Measurements from ENCODE around the gene AOAH.
"Not testable (repeated sequence)": the region's sequence is repeated elsewhere in the genome, so short reads cannot be mapped to it uniquely, and the experiment has no call there.

Gene AOAH

GRCh38 chr7:36469236-36469635 is 255.1 kb downstream of the AOAH start:
- Histone ChIP-seq H3K4me1 (ENCODE audit: control insufficient read depth, low read length) (no peaks in the 10 kb centered on the region), H3F3A (ENCODE audit: control insufficient read depth, insufficient read depth) (no peaks in the 10 kb centered on the region), H3K4me3 (ENCODE audit: low read length) (no peak overlapping the region), H3K9me3 (ENCODE audit: control insufficient read depth, insufficient read depth, low read length) (no peaks in the 10 kb centered on the region), H3K36me3 (ENCODE audit: control insufficient read depth, low read length) (no peaks in the 10 kb centered on the region), H3K27me3 (ENCODE audit: control insufficient read depth, low read length) (peaks cover 2% of the 10 kb centered on the region; the same call in 1 of the 2 replicates), H3K4me2 (ENCODE audit: low read length) (no peak overlapping the region), H3K9me2 (replicated peaks; ENCODE audit: control insufficient read depth, low read length) (no peaks in the 10 kb centered on the region), H3K27ac (ENCODE audit: low read depth, low read length) (no peak overlapping the region), H3K79me2 (ENCODE audit: control insufficient read depth, low read length) (no peaks in the 10 kb centered on the region), H4K20me1 (ENCODE audit: control insufficient read depth, insufficient read depth, low read depth, low read length) (no peaks in the 10 kb centered on the region)
- TF ChIP-seq CTCF (IDR thresholded peaks at IDR 0.05; ENCODE audit: low read depth, low read length, poor library complexity, severe bottlenecking), result no peak
- no peak for TF ChIP-seq EZH2phosphoT487 (IDR thresholded peaks at IDR 0.05; ENCODE audit: borderline replicate concordance, low read length)

GRCh38 chr7:36468370-36469101 is 255.8 kb downstream of the AOAH start:
- Histone ChIP-seq H3F3A (ENCODE audit: control insufficient read depth, insufficient read depth) (no peaks in the 10 kb centered on the region), H3K9me2 (replicated peaks; ENCODE audit: control insufficient read depth, low read length) (no peaks in the 10 kb centered on the region), H3K4me2 (ENCODE audit: low read length) (no peak overlapping the region), H3K27me3 (ENCODE audit: control insufficient read depth, low read length) (peaks cover 5% of the 10 kb centered on the region; the same call in 1 of the 2 replicates), H3K9me3 (ENCODE audit: control insufficient read depth, insufficient read depth, low read length) (no peaks in the 10 kb centered on the region), H3K36me3 (ENCODE audit: control insufficient read depth, low read length) (no peaks in the 10 kb centered on the region), H4K20me1 (ENCODE audit: control insufficient read depth, insufficient read depth, low read depth, low read length) (no peaks in the 10 kb centered on the region), H3K4me3 (ENCODE audit: low read length) (no peak overlapping the region), H3K79me2 (ENCODE audit: control insufficient read depth, low read length) (no peaks in the 10 kb centered on the region), H3K27ac (ENCODE audit: low read depth, low read length) (no peak overlapping the region), H3K4me1 (ENCODE audit: control insufficient read depth, low read length) (no peaks in the 10 kb centered on the region)
- TF ChIP-seq CTCF (IDR thresholded peaks at IDR 0.05; ENCODE audit: low read depth, low read length, poor library complexity, severe bottlenecking), result no peak
- TF ChIP-seq EZH2phosphoT487 (IDR thresholded peaks at IDR 0.05; ENCODE audit: borderline replicate concordance, low read length), result no peak

- H3K27me3 ChIP-seq (ENCODE audit: control insufficient read depth, low read length); H3K27ac ChIP-seq (ENCODE audit: low read depth, low read length); H3K4me1 ChIP-seq (ENCODE audit: control insufficient read depth, low read length); H3K4me2 ChIP-seq (ENCODE audit: low read length); H4K20me1 ChIP-seq (ENCODE audit: control insufficient read depth, insufficient read depth, low read depth, low read length); H3F3A ChIP-seq (ENCODE audit: control insufficient read depth, insufficient read depth); H3K9me2 ChIP-seq (replicated peaks; ENCODE audit: control insufficient read depth, low read length); H3K9me3 ChIP-seq (ENCODE audit: control insufficient read depth, insufficient read depth, low read length); H3K79me2 ChIP-seq (ENCODE audit: control insufficient read depth, low read length); H3K36me3 ChIP-seq (ENCODE audit: control insufficient read depth, low read length); H3K4me3 ChIP-seq (ENCODE audit: low read length): not testable (repeated sequence)
Measured at GRCh38 chr7:36466001-36466400, 258.3 kb downstream of the AOAH start.

GRCh38 chr7:36464271-36464670 is 260.0 kb downstream of the AOAH start:
- TF ChIP-seq CTCF (IDR thresholded peaks at IDR 0.05; ENCODE audit: low read depth, low read length, poor library complexity, severe bottlenecking) (no peak), EZH2phosphoT487 (IDR thresholded peaks at IDR 0.05; ENCODE audit: borderline replicate concordance, low read length) (no peak)
- H3K9me2 ChIP-seq (replicated peaks; ENCODE audit: control insufficient read depth, low read length), result no peaks in the 10 kb centered on the region
- H3K4me3 ChIP-seq (ENCODE audit: low read length), result no peak overlapping the region
- no peaks in the 10 kb centered on the region for H3K79me2 ChIP-seq (ENCODE audit: control insufficient read depth, low read length)
- no peaks in the 10 kb centered on the region for H3K4me1 ChIP-seq (ENCODE audit: control insufficient read depth, low read length)
- H3K4me2 ChIP-seq (ENCODE audit: low read length), result no peak overlapping the region
- H3K27me3 ChIP-seq (ENCODE audit: control insufficient read depth, low read length), result peaks cover 13% of the 10 kb centered on the region
- no peaks in the 10 kb centered on the region for H3F3A ChIP-seq (ENCODE audit: control insufficient read depth, insufficient read depth)
- H3K36me3 ChIP-seq (ENCODE audit: control insufficient read depth, low read length), result no peaks in the 10 kb centered on the region
- H3K27ac ChIP-seq (ENCODE audit: low read depth, low read length), result no peak overlapping the region
- no peaks in the 10 kb centered on the region for H3K9me3 ChIP-seq (ENCODE audit: control insufficient read depth, insufficient read depth, low read length)
- no peaks in the 10 kb centered on the region for H4K20me1 ChIP-seq (ENCODE audit: control insufficient read depth, insufficient read depth, low read depth, low read length)

All from DOHH2 (cell line).